ENCODE results near the gene ARHGAP15.
A peak's percentile ranks its signal among the peaks of the same experiment; 100 is the strongest.

The ARHGAP15 gene

DNA sequence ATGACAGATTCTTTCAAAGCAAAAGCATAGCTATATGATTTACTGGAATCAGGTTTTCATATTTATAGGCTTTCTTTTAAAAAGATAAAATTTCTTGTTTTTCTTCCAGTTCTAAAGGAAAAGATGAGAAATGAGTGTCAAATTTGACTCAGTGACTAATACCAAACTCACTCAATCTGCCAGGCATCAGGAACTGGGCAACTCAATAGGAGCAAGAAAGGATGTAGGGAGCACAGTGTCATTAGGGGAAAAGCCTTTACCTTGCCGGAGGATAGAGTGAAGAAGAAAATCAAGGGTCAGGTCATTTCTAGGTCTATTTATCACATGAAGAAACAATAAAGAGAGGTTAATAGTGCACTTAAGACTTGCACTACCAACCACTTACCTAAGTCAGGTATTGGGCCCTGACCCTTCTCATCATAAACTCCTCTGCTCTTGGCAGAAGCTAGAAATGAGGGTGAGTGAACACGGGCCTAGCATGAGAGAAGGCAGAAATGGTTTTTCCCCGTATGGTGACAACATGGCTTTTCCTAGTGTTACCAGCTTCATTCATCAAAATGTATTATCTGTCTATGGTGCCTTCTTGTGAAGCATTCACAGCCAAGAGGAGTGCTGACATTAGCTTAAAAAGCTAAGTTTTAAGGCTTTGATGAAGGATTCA lies 151.0 kb downstream of the ARHGAP15 start:
- no peak for DNase-seq

DNA sequence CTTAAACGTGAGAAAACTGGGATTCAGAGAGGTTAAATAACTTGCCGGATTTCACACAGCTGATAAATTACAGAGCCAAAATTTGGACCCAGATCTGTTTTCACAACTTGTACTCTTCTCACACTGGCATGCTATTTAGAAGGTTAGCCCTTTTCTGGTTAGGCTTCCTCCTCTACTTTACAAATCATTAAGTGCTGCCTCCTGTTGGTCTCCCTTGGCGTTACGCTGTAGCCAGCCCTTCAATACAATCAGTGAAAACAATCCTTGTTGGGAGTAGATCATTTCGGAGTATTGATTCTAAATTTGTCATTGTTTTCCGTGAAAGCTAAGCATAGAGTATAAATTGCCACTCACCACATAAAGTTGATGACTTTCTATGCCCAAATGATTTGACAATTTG lies 153.5 kb downstream of the ARHGAP15 start:
- DNase-seq = peak; percentile 0

DNA sequence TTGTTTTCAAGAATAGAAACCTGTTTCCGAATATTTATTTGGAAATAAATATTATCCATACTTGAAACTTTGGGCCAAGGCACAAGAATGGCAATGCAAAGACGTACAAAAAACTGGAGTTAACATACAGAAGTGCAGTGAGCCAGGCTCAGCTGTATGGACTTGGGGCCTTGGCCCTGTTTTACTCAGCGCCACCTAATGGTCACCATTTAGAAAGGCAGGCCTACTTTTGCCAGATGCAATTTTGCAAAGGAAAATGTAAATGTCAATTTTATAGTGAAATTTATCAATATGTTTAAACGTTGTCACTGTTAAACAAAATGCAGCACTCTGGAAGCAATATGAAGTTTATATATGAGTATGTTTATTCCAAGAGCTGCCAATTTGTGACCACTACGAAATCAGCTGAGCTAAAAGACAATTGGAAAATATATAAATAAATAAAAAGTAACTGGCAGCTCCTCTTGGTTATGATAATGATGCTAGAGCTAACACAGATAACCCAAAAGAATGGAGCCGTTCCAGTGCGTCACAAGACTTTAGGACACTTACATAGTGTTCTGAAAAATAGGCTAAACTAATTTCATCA lies 155.0 kb downstream of the ARHGAP15 start:
- DNase-seq = peak; percentile 12

DNA sequence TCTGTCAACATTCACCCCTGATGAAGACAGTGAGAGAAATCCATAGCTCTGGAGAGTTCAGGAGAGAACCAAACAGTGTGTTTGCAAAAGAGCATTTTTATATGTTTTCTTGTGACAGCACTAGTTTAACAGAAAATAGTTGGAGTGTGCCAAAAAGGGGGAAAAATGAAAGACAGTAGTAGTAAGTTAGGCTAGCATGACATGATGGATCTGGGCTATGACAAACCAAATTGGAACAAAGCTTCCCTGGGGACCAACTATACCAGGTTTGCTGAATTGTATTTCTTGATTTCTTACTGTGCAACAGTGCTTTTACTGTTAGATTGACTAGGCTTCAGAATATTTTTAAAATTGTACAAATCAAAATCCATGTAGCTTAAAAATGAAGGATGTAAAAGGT lies 159.8 kb downstream of the ARHGAP15 start:
- DNase-seq = no peak

DNA sequence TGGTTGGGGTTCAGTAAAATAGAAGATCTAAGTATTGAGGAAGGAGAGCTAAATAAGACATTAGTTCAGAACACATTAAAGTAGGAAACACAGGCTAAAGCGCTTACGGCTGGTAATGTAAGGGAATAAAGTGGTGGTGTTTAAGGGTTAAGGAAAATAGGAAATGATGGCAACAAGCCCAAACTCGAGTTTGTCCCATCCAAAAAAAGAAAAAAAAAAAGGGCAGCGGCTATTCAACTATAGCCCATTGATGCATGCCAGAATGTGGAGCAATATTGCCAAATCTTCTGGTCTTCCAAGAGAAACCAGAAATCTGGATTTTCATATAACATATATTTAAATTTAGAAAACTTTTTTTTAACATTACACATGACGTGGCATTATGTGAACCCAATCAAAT lies 161.0 kb downstream of the ARHGAP15 start:
- no peak for DNase-seq

DNA sequence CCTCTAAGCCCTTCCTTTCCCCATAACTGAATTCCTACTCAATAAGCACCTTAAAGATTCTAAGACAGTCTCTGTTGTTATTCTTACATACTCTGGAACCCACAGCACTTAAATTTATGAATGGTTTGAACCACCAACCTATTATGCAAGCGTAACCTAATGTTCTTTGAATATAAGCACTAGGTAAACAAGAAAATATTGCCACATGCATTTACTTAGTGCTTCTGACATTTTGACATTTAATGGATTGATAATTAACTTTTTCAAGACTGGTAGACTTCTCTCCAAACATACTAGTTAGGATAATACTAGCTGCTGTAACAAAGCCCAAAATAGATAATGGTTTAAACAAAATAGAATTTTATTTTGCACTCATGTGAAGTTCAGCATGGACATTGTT lies 164.8 kb downstream of the ARHGAP15 start:
- no peak for DNase-seq

DNA sequence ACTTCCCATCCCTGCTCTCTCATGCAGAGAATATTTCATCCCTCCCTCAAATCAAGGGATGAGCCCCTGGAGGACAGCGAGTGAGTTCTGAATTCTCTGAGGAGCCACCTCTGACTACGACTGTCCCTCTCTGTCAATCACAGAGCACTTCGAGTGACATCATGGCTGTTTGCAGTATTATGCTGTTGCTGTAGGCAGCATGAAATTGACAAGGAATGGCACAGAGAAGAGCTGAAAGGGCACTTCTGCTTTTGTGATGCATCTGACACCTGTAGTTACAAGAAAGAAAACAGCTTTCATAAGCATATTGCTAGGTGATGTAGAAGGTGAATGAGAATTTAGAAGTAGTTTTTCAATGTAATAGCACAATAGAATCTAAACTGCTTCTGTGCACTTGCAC lies 166.9 kb downstream of the ARHGAP15 start:
- DNase-seq = no peak

DNA sequence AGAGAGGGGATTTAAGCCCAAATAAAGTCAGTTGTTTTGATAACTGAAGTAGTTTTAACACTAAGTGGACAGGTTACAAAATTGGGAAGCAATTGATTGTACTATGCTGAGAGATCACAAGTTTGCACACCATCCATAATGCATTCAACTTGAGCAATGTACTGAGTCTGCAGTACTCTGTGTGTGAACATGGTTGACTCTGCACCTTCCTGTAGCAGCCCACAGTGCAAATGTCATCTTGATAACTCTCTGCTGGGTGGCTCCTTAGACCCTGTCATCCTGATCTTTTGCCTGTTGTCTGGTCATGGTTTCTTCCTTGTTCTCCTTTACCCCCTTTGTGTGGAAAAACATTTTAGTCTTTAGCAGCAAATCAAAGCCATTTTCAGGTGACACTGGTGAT lies 168.0 kb downstream of the ARHGAP15 start:
- DNase-seq = no peak

DNA sequence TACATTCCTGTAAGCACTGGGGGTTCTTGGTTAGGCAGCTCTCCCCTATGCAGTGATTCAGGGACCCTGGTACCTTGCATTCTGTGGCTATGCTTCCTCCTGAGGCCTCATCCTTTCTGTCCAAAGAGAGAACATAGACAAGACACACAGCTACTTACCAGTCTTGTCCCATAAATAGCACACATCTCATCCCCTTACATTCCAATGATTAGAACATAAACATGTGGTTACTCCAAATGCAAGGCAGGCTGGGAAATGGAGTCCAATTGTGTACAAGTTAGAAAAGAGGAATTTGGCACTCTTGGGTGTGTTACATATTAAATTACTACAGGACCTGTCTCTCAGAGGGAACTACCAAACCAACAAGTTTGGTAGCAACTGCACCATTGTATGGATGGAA lies 171.3 kb downstream of the ARHGAP15 start:
- DNase-seq = no peak

DNA sequence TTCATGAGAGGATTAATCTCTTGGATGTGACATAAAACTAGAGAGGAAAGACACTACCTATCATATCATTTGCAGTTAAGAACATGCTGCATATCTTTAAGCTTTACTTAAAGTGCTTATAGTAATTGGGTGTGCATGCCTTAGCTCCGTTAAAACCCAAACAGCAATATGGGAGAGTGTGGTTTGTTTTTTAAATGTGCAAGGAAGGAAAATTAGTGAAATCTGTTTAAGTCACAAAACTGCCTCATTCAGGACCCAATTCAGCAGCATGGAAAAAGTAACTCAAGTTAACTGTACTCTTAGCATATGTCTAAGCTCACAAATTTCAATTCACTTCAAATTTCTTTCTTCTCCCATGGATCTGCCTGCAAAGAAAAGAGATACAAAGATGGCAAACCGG lies 182.2 kb downstream of the ARHGAP15 start:
- DNase-seq = no peak

DNA sequence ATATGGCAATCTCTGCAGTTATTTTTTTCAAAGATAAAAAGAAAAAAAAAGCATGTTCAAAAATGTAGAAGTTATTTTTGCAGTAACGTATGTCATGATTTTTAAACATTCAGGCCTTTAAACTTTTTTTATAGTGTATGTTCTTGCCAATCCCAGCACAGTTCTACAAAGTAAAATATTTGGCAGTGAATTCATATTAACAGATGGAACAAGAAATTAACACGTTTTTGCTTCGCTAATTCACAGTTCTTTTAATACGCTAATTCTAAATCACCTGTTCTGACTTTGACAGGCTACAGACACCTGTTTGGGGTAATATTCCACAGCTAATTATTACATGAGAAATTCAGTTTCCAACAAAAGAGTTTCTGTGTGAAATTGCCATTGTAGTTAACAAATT lies 183.2 kb downstream of the ARHGAP15 start:
- no peak for DNase-seq

DNA sequence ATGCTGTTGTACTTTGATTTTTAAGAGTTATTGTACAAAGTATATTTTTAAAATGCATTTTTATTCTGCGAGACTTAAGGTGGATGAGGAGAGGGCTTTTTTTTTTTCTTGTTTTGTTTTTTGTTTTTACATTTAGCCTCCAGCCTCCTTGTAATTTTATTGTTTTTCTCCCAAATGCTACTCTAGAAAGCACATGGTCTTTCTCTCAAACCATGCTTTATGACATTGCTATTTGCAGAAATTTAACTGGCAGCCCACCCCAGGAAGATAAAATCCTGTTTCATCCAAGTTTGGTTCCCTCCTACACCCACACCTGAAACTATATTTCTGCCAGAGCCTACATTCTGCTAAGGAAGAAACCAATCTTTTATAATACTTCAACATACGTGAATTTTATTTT lies 184.6 kb downstream of the ARHGAP15 start:
- DNase-seq = no peak

DNA sequence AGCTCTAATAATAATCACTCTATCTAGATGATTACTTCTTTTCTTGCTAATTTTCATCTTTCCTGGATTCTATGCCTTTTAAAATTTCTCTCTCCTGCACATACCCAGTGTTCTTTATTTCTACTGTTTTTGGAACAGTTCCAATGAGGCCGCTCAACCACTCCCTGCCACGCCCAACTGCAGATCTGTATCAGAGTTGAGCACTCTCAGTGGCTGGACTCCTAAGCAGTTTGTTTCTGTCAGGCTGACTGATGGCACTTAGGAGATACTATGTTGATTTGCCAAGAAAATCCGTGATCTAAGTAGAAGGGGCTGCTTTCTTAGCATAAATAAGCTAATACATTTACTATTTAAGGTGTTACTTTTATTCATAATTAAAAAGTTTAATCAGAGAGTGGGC lies 192.8 kb downstream of the ARHGAP15 start:
- no peak for DNase-seq

DNA sequence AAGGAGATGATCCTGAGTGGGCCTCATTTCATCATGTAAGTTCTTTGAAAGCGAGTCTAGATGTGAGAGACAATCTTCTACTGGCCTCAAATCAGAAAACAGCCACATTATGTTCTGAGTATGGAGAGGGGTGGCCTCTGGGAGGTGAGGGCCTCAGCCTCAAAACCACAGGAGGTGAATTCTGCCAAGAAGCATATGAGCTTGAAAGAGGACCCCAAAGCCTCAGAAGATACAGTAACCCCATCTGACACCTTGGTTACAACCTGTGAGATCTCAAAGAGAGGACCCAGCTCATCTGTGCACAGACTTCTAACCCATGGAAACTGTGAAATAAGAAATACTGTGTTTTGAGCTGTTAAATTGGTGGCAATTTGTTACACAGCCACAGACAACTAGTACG lies 200.1 kb downstream of the ARHGAP15 start:
- DNase-seq = no peak

DNA sequence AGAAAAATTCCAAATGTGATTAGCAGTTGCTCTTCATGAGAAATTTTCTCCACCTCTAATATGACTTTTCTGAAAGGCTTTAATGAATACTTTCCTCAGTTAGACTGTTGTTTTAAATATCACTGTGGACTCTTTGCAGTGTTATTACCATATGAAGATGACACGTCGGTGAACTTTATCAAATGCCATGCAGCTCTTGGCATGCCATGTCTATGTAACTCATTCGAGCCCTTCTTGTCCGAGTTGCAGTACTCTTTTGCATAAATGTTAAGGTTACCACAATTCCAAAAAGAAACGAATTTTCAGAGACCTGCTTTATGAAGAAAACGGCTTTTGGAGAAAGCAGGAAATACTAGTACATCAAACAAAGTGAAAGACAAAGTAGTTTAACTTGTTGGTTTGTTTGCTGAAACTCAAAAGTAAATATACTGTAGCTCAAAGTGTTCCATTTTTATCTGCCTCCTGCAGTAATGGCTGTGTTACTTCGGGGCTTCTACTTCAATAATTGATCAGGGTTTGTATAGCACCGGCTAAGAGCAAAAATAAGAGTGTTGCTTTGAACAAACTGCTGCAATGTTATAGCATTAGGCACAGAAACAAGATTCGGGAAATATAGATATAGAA lies 204.1 kb downstream of the ARHGAP15 start:
- no peak for DNase-seq

DNA sequence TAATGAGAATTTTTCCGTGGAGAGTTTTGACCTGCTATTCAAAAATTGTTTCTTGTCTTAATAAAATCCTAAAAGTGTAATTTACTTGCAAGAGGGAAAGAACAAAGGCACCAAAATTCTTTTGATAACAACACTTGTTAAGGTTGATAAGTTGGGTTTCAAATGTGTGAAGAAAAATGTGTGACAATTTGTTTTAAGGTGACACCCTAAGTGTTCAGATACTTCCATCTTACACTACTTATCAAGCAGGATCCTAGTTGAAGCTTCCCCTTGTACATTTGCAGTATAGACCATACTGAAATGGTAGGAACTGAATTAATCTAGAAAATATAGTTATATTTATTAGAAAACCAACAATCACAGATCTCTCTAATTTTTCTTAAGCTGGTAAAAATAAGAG lies 204.6 kb downstream of the ARHGAP15 start:
- no peak for DNase-seq

DNA sequence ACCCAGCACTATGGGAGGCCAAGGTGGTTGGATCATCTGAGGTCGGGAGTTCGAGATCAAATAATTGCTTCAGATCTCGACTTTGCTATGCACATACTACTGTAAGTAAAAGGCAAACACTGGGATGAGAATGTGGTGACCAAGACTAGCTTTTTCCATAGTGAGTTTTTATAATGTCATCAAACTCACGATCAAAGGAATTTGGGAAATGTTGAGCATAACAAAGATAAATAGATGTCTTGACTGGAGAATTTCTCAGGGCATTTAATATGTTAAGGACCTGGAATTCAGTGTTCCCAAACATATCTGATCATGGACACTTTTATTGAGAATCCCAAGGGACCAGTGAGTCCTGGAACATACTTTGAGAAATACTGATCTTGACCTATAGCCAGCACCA lies 205.6 kb downstream of the ARHGAP15 start:
- DNase-seq = no peak

DNA sequence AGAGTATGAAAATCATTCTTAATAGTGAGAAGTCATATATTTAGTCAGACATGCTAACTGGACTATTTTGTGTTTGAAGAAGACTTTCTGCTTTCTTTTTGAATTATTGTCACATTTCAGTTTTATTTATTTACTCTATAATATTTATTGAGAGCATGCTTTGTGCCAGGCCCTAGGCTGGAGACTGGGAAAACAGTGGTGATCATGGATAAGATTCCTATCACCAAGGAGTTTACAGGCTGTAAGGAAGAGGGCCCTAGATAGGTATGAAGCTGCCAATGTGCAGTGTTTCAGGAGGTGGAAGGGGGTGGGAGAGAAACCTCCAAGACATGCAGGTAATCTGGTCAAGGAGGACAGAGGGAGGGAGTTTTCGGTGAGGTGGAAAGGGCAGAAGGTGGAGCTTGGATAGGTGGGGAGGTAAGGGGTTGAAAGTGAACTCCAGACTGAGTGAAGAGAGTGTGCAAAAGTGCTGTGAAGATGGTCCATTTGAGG lies 207.5 kb downstream of the ARHGAP15 start:
- no peak for DNase-seq

DNA sequence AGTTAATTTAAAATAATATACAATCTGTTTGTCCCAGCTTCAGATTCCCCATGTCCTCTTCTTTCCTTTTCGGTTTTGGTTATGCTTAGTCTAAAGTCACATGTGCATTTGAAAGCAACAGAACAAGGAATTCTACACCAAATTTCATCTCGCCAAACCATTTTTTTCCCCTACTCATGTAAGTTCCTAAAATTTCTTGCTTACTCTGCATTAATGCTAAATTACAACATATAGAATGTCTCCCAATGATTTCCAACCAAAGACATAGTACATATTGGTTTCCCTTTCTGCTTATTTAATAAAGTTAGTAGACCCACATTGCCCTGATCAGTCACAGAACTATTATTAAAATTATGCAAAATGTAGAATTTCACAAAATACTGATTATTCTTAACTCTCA lies 212.3 kb downstream of the ARHGAP15 start:
- no peak for DNase-seq

DNA sequence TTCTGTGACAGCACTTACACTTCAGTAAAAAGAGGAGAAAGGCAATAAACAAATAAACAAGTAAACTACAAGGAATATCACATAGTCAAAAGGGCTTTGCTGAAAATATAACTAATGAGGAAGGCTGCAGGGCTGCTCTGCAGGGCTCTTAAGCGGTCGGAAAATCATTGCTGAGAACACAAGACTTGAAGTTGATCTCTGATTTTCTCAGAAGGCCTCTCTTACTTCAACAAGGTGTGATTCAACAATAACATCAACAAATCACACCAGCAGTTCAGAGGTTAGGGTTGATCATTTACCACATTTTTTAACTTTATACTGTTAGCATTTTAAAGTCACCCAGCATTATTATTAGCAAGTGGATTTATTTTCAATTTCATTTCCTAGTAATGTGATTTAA lies 215.6 kb downstream of the ARHGAP15 start:
- no peak for DNase-seq

DNA sequence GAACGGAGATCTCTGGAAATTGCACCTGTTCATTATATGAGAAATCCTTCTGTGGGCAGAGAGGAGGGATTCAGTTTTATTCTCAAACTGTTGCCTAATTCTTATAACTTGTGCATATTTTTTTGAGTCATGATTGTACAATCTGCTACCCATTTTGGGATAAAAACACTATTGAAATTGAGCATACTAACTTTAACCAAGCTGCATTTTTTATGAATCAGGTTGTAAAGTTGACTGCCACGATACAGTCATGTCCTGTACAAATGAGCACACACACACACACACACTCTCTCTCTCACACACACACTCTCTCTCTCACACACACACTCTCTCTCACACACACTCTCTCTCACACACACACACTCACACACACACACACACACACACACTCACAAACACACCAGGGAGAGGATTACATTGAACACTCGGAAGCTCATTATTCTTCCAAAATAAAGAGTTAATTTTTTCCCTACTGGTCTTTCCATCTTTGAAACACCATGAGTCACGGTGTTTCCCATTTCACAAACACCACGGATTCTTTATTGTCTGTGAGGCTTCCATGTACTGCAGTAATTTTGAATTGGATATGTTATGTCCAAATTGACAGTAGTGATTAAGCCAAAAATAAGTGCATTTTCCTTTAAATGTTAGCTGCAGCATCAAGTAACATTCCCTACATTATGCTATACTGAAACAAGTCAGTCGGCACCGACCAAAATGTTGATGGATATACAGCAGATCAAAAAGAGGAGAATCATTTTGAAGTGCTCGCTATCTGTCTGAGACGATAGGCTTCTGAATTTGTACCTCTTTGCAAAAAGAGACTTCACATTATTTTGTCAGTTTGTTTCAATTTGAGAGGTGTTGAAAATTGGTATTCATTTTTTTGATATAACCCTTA lies 216.9 kb downstream of the ARHGAP15 start:
- DNase-seq = no peak

DNA sequence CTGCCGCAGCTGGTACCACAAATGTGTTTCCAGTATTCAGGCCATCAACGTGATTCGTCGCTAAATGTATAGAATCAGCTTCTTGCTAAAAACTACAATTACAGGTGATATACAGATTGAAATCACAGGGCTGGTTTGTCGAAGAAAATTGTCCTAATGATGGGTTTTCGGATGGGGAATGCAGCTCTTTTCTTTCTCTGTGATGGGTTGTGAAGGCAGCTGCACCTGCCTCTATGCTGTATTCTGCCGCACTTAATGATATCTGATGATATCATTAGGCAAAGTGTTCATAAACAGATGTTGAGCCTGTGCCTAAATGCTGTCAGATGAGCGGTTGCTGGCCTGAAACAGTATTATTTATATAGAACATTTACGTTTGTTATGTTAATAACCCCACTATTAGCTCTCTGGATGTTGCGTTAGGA lies 218.1 kb downstream of the ARHGAP15 start:
- peak; percentile 40 for DNase-seq

DNA sequence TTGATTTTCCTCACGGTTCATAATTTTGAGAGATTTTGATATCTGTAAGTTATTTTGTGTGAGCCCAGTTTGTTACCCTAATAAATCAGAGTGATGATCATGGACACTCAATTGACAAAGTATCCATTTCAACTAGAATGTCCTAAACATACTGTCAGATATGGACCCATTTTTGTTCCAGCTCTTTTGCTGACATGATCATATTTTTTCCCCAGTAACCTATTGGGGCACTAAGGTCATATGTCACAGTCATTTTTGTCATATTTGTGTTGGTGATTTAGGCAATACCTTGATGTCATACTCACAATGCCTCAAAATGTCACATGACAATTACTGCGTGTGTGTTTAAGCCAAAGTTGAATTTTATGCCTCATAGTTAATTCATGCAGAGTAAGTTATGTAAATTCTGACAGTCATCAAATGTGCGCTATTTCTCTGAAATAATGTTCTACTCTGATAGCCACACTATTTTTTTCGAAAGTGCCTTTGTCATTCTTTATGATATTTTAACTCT lies 218.7 kb downstream of the ARHGAP15 start:
- DNase-seq = no peak

All from NCI-H69 (cell line).